HEK293T (cell line): ENCODE data around the gene SLC35A5.

Source experiments
- ARNT ChIP-seq: fragments of 450-650 bp; IDR thresholded peaks from 2 replicates; pipeline ENCODE4 v1.6.1; 2017; ENCODE audit warnings: mild to moderate bottlenecking
- BHLHE40 ChIP-seq: fragments of 450-650 bp; IDR thresholded peaks from 2 replicates; pipeline ENCODE4 v1.6.1; 2016; ENCODE audit warnings: mild to moderate bottlenecking, moderate library complexity, borderline replicate concordance
- CTBP1 ChIP-seq: fragments of 450-650 bp; IDR thresholded peaks from 2 replicates; pipeline ENCODE4 v1.6.1; 2016; ENCODE audit warnings: borderline replicate concordance
- ELF4 ChIP-seq: fragments of 450-650 bp; IDR thresholded peaks from 2 replicates; pipeline ENCODE4 v1.6.1; 2017; ENCODE audit warnings: antibody characterized with exemption
- FOXA1 ChIP-seq: fragments of 450-650 bp; IDR thresholded peaks from 2 replicates; pipeline ENCODE4 v1.6.1; 2016; ENCODE audit warnings: mild to moderate bottlenecking
- FOXK2 ChIP-seq: fragments of 450-650 bp; IDR thresholded peaks from 2 replicates; pipeline ENCODE4 v1.6.1; 2016; ENCODE audit warnings: mild to moderate bottlenecking
- FOXM1 ChIP-seq: fragments of 450-650 bp; IDR thresholded peaks from 2 replicates; pipeline ENCODE4 v1.6.1; 2017; ENCODE audit warnings: mild to moderate bottlenecking, borderline replicate concordance
- HDGF ChIP-seq: fragments of 450-650 bp; IDR thresholded peaks from 2 replicates; pipeline ENCODE4 v1.6.1; 2017; ENCODE audit warnings: antibody characterized with exemption, borderline replicate concordance
- L3MBTL2 ChIP-seq: fragments of 450-650 bp; conservative IDR thresholded peaks from 2 replicates; pipeline ENCODE4 v1.6.1; 2016; ENCODE audit warnings: mild to moderate bottlenecking
- NFRKB ChIP-seq: fragments of 450-650 bp; IDR thresholded peaks from 2 replicates; pipeline ENCODE4 v1.6.1; 2016; ENCODE audit warnings: mild to moderate bottlenecking, moderate library complexity
- PKNOX1 ChIP-seq: fragments of 450-650 bp; IDR thresholded peaks from 2 replicates; pipeline ENCODE4 v1.6.1; 2016
- SP1 ChIP-seq: fragments of 450-650 bp; IDR thresholded peaks from 2 replicates; pipeline ENCODE4 v1.6.1; 2017
- SUZ12 ChIP-seq: fragments of 450-650 bp; IDR thresholded peaks from 2 replicates; pipeline ENCODE4 v1.6.1; 2016; ENCODE audit warnings: mild to moderate bottlenecking
- TARDBP ChIP-seq: fragments of 450-650 bp; IDR thresholded peaks from 2 replicates; pipeline ENCODE4 v1.6.1; 2016

- no peak for TF ChIP-seq FOXM1
- no peak for TF ChIP-seq NFRKB
- TF ChIP-seq TARDBP = no peak
- no peak for TF ChIP-seq FOXA1
- TF ChIP-seq ARNT = no peak
- TF ChIP-seq BHLHE40 = no peak
- no peak for TF ChIP-seq L3MBTL2
- no peak for TF ChIP-seq SUZ12
- no peak for TF ChIP-seq SP1
- no peak for TF ChIP-seq ELF4
- TF ChIP-seq PKNOX1 = no peak
- no peak for TF ChIP-seq CTBP1
- no peak for TF ChIP-seq HDGF
- no peak for TF ChIP-seq FOXK2
These were observed 55.4 kb downstream of the SLC35A5 start for GRCh38 chr3:112617285-112617684.
